Tibial nerve (tissue), 4 donors: ENCODE results near the gene SLC6A6.

Experiments used
- CTCF ChIP-seq, 5 experiments: fragments of 200-600 bp in 3 of 5; fragments of 450-650 bp in 2 of 5; sonication (generic) in 3 of 5; IDR thresholded peaks; one replicate each; pipeline ENCODE4 v1.5.1; 2016 to 2019; ENCODE audit warnings: antibody characterized with exemption in 5 of 5, mild to moderate bottlenecking in 3 of 5, moderate library complexity in 2 of 5
- EP300 ChIP-seq, 2 donors: sonication (generic); formaldehyde crosslinking; IDR thresholded peaks; one replicate each; pipeline ENCODE4 v1.6.1; 2017; ENCODE audit warnings: antibody characterized with exemption in 2 of 2, mild to moderate bottlenecking in 1 of 2
- POLR2A ChIP-seq, 2 donors: fragments of 450-650 bp; IDR thresholded peaks; one replicate each; pipeline ENCODE4 v1.6.1; 2017; ENCODE audit warnings: antibody characterized with exemption in 2 of 2, mild to moderate bottlenecking in 2 of 2, moderate library complexity in 2 of 2

- no peak for TF ChIP-seq CTCF (IDR thresholded peaks at IDR 0.05)
- no peak for TF ChIP-seq POLR2A (IDR thresholded peaks at IDR 0.05)
- TF ChIP-seq EP300 (IDR thresholded peaks at IDR 0.05): no peak
Observed at GRCh38 chr3:14465425-14465824, 63.0 kb downstream of the SLC6A6 start.
